HG03108 (cell line): ENCODE measurements around the gene MIP.
A peak's percentile ranks its signal among the peaks of the same experiment; 100 is the strongest.
"Not testable (repeated sequence)": the region's sequence is repeated elsewhere in the genome, so short reads cannot be mapped to it uniquely, and the experiment has no call there.

ENCODE experiments used
- ATAC-seq: cut with Tn5 transposase; IDR thresholded peaks from one replicate; pipeline ENCODE4 v1.9.1; 2021; ENCODE audit warnings: moderate library complexity; ENCODE audit not compliant: unreplicated experiment

MIP gene

GRCh38 chr12:56454557-56454956 is at the start of gene MIP:
MIP (minus strand) TSS chr12:56454657; CDS start chr12:56454613, 44 bp downstream.
- no peak for ATAC-seq

- ATAC-seq = not testable (repeated sequence)
Observed at GRCh38 chr12:56499879-56500278, 45.4 kb upstream of the MIP start.

GRCh38 chr12:56499452-56499851 is 45.0 kb upstream of the MIP start:
- not testable (repeated sequence) for ATAC-seq

GRCh38 chr12:56498126-56498902 is 43.9 kb upstream of the MIP start:
- ATAC-seq = not testable (repeated sequence)

GRCh38 chr12:56496704-56497103 is 42.2 kb upstream of the MIP start:
- ATAC-seq = not testable (repeated sequence)

- ATAC-seq = not testable (repeated sequence)
Observed at GRCh38 chr12:56494481-56494880, 40.0 kb upstream of the MIP start.

GRCh38 chr12:56494106-56494415 is 39.6 kb upstream of the MIP start:
- ATAC-seq = not testable (repeated sequence)

GRCh38 chr12:56493409-56494105 is 39.1 kb upstream of the MIP start:
- not testable (repeated sequence) for ATAC-seq

GRCh38 chr12:56490360-56490759 is 35.9 kb upstream of the MIP start:
- ATAC-seq = no peak

- peak; percentile 79 for ATAC-seq
Observed at GRCh38 chr12:56488041-56488955, 33.8 kb upstream of the MIP start, which contains the start of gene GLS2. GLS2 (minus strand) TSS chr12:56488161; CDS start chr12:56488118, 43 bp downstream.

GRCh38 chr12:56487448-56488040 is 33.1 kb upstream of the MIP start:
- ATAC-seq = peak; percentile 9

- no peak for ATAC-seq
Observed at GRCh38 chr12:56486694-56487093, 32.2 kb upstream of the MIP start.

GRCh38 chr12:56484566-56484965 is 30.1 kb upstream of the MIP start:
- no peak for ATAC-seq

GRCh38 chr12:56479625-56480024 is 25.2 kb upstream of the MIP start:
- no peak for ATAC-seq

GRCh38 chr12:56477521-56478225 is 23.2 kb upstream of the MIP start:
- no peak for ATAC-seq

- ATAC-seq = no peak
Observed at GRCh38 chr12:56476972-56477432, 22.5 kb upstream of the MIP start.

GRCh38 chr12:56476143-56476542 is 21.7 kb upstream of the MIP start:
- no peak for ATAC-seq

- no peak for ATAC-seq
Observed at GRCh38 chr12:56474389-56474788, 19.9 kb upstream of the MIP start.

GRCh38 chr12:56469007-56469930 is 14.8 kb upstream of the MIP start:
- no peak for ATAC-seq
